Posterior vena cava (tissue), 2 donors: Measurements from ENCODE around the gene LRRC66. TPM values are rescaled to one million over a fixed set of nuclear protein-coding genes. Genes with fewer than 3 reads are reported as not detected.

Source experiments
- total RNA-seq, 2 donors: library from RNA; stranded (reverse); fragmentation: NEBNext Ultra II Directional; extraction: Animal tissue kit (Norgen Biotek cat#: 25700); gene quantifications; one replicate each; pipeline ENCODE4 v1.2.1, GENCODE V29; 2021
- donor health status: DM: yes; HTN: yes; CAD: no.
- donor health status: DM: yes; HTN: yes; CAD: no.

The LRRC66 gene
- total RNA-seq, 2 donors from 2014 or later = 0.65 to 0.71 TPM

Other genes with a start within 250 kb of the LRRC66 start
- 10 to 100 TPM; 55.0 to 68.3 TPM for gene DCUN1D4, start 177.2 kb downstream of the LRRC66 start, total RNA-seq
- 10 to 100 TPM; 71.1 to 72.4 TPM for gene SGCB, start 17.9 kb upstream of the LRRC66 start, total RNA-seq
- gene SPATA18, start 30.9 kb upstream of the LRRC66 start, total RNA-seq = 1 to 10 TPM; 5.3 to 5.8 TPM